NB4 (cell line): ENCODE results near the gene PNKP.

ENCODE experiments used
- CTCF ChIP-seq: IDR thresholded peaks from one replicate; pipeline ENCODE4 v1.5.1; 2012; ENCODE audit warnings: low read depth, low read length
- MYC ChIP-seq: IDR thresholded peaks from 2 replicates; pipeline ENCODE4 v1.6.1; 2011; ENCODE audit warnings: low read depth, low read length
- POLR2A ChIP-seq: IDR thresholded peaks from 2 replicates; pipeline ENCODE4 v1.6.1; 2011; ENCODE audit warnings: mild to moderate bottlenecking; ENCODE audit not compliant: insufficient read length; ENCODE audit errors: extremely low read depth
- TF ChIP-seq, protein P1 (sequence below): IDR thresholded peaks from 2 replicates; pipeline ENCODE4 v1.6.1; 2011; ENCODE audit warnings: low read depth, low read length

GRCh38 chr19:49874503-49875157 is 7.3 kb upstream of the PNKP start:
- TF ChIP-seq CTCF (no peak), POLR2A (no peak), MYC (no peak)
- TF ChIP-seq, protein P1, sequence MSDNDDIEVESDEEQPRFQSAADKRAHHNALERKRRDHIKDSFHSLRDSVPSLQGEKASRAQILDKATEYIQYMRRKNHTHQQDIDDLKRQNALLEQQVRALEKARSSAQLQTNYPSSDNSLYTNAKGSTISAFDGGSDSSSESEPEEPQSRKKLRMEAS: no peak
